ENCODE results near the gene UBTD2. TPM values are rescaled to one million over a fixed set of nuclear protein-coding genes. Genes with fewer than 3 reads are reported as not detected.
"Not testable (repeated sequence)": the region's sequence is repeated elsewhere in the genome, so short reads cannot be mapped to it uniquely, and the experiment has no call there.

The UBTD2 gene
- total RNA-seq, 1 donor from 2014 or later: 11.1 TPM

- intact Hi-C loops (cut with micrococcal nuclease): loop anchor here (1.0 kb wide), 3 partner anchors 105 to 381 kb away; partner anchors contain the start of gene STK10
These were observed 9.6 kb upstream of the UBTD2 start for GRCh38 chr5:172293054-172293744.

GRCh38 chr5:172291837-172292236 is 8.3 kb upstream of the UBTD2 start:
- intact Hi-C loops (cut with micrococcal nuclease): not testable (repeated sequence)

- intact Hi-C loops (cut with micrococcal nuclease): loop anchor here (10.0 kb wide), 1 partner anchor 864 kb away; no protein-coding TSS in a partner anchor
These were observed 4.9 kb upstream of the UBTD2 start for GRCh38 chr5:172288465-172288864.

GRCh38 chr5:172287140-172287539 is 3.6 kb upstream of the UBTD2 start:
- intact Hi-C loops (cut with micrococcal nuclease): loop anchor here (10.0 kb wide), 1 partner anchor 862 kb away; no protein-coding TSS in a partner anchor

- intact Hi-C loops (cut with micrococcal nuclease): loop anchor here (10.0 kb wide), 1 partner anchor 861 kb away; no protein-coding TSS in a partner anchor
These were observed 1.9 kb upstream of the UBTD2 start for GRCh38 chr5:172285226-172286143.

- intact Hi-C loops (cut with micrococcal nuclease): loop anchor here (5.0 to 10.0 kb wide), 2 partner anchors 47 to 860 kb away; no protein-coding TSS in a partner anchor
These were observed 1.0 kb upstream of the UBTD2 start for GRCh38 chr5:172284611-172284980.

GRCh38 chr5:172283862-172284610 is 472 bp upstream of the UBTD2 start:
- intact Hi-C loops (cut with micrococcal nuclease): loop anchor here (1.0 to 10.0 kb wide), 5 partner anchors 47 to 859 kb away; partner anchors contain the start of genes FBXW11 and STK10

- intact Hi-C loops (cut with micrococcal nuclease): loop anchor here (1.0 to 10.0 kb wide), 5 partner anchors 45 to 858 kb away; partner anchors contain the start of genes FBXW11 and STK10
These were observed 1.1 kb downstream of the UBTD2 start for GRCh38 chr5:172282272-172283019.

- intact Hi-C loops (cut with micrococcal nuclease): loop anchor here (5.0 to 10.0 kb wide), 2 partner anchors 44 to 857 kb away; no protein-coding TSS in a partner anchor
These were observed 2.2 kb downstream of the UBTD2 start for GRCh38 chr5:172281346-172281745.

- intact Hi-C loops (cut with micrococcal nuclease): loop anchor here (5.0 to 10.0 kb wide), 2 partner anchors 44 to 856 kb away; no protein-coding TSS in a partner anchor
These were observed 2.6 kb downstream of the UBTD2 start for GRCh38 chr5:172280929-172281328.

- intact Hi-C loops (cut with micrococcal nuclease): loop anchor here (5.0 to 10.0 kb wide), 2 partner anchors 43 to 856 kb away; no protein-coding TSS in a partner anchor
These were observed 3.2 kb downstream of the UBTD2 start for GRCh38 chr5:172280317-172280716.

- intact Hi-C loops (cut with micrococcal nuclease): no loop called here
These were observed 5.2 kb downstream of the UBTD2 start for GRCh38 chr5:172278356-172278755.

- intact Hi-C loops (cut with micrococcal nuclease): no loop called here
These were observed 7.3 kb downstream of the UBTD2 start for GRCh38 chr5:172276214-172276613.

- intact Hi-C loops (cut with micrococcal nuclease): no loop called here
These were observed 8.4 kb downstream of the UBTD2 start for GRCh38 chr5:172274951-172275753.

GRCh38 chr5:172267943-172268342 is 15.6 kb downstream of the UBTD2 start:
- intact Hi-C loops (cut with micrococcal nuclease): no loop called here

GRCh38 chr5:172266676-172267092 is 16.9 kb downstream of the UBTD2 start:
- intact Hi-C loops (cut with micrococcal nuclease): no loop called here

GRCh38 chr5:172266071-172266675 is 17.4 kb downstream of the UBTD2 start:
- intact Hi-C loops (cut with micrococcal nuclease): no loop called here

- intact Hi-C loops (cut with micrococcal nuclease): no loop called here
These were observed 18.7 kb downstream of the UBTD2 start for GRCh38 chr5:172264815-172265395.
